ENCODE data around the gene FUBP1. TPM values are rescaled to one million over a fixed set of nuclear protein-coding genes. Genes with fewer than 3 reads are reported as not detected.
"Not testable (repeated sequence)": the region's sequence is repeated elsewhere in the genome, so short reads cannot be mapped to it uniquely, and the experiment has no call there.

Gene FUBP1
- polyA plus RNA-seq, 1 donor: 224 TPM

- no peak overlapping the region for H3K27ac ChIP-seq (ENCODE audit: low read length)
- WGBS (ENCODE audit: insufficient coverage, low lambda C conversion rate): 90% methylated on average over 2 of the region's 2 CpGs
- no peak overlapping the region for H3K4me3 ChIP-seq (ENCODE audit: low read length)
- H3K36me3 ChIP-seq (ENCODE audit: control insufficient read depth, insufficient read depth, low read length): peaks cover 6% of the 10 kb centered on the region
- no peaks in the 10 kb centered on the region for H3K4me1 ChIP-seq (ENCODE audit: control insufficient read depth, insufficient read depth, low read length)
- no peaks in the 10 kb centered on the region for H3K27me3 ChIP-seq (ENCODE audit: control insufficient read depth, insufficient read depth, low read length)
- H3K9me3 ChIP-seq (ENCODE audit: control insufficient read depth, low read depth, low read length): no peaks in the 10 kb centered on the region
- DNase-seq: no peak
Observed at GRCh38 chr1:77925956-77926355, 52.9 kb downstream of the FUBP1 start.

GRCh38 chr1:77925518-77925917, 53.4 kb downstream of the FUBP1 start:
- Histone ChIP-seq H3K4me3 (ENCODE audit: low read length) (no peak overlapping the region), H3K27me3 (ENCODE audit: control insufficient read depth, insufficient read depth, low read length) (no peaks in the 10 kb centered on the region), H3K36me3 (ENCODE audit: control insufficient read depth, insufficient read depth, low read length) (peaks cover 2% of the 10 kb centered on the region), H3K27ac (ENCODE audit: low read length) (no peak overlapping the region), H3K4me1 (ENCODE audit: control insufficient read depth, insufficient read depth, low read length) (no peaks in the 10 kb centered on the region), H3K9me3 (ENCODE audit: control insufficient read depth, low read depth, low read length) (no peaks in the 10 kb centered on the region)
- DNase-seq: no peak
- WGBS (ENCODE audit: insufficient coverage, low lambda C conversion rate): 83% methylated on average over 1 of the region's 1 CpG

GRCh38 chr1:77918918-77919317, 60.0 kb downstream of the FUBP1 start:
- H3K36me3 ChIP-seq (ENCODE audit: control insufficient read depth, insufficient read depth, low read length): not testable (repeated sequence)
- no CpG with 5 or more reads among the region's 5 CpGs for WGBS (ENCODE audit: insufficient coverage, low lambda C conversion rate)

GRCh38 chr1:77910116-77910515, 68.8 kb downstream of the FUBP1 start:
- Histone ChIP-seq H3K4me3 (ENCODE audit: low read length) (no peak overlapping the region), H3K27me3 (ENCODE audit: control insufficient read depth, insufficient read depth, low read length) (no peaks in the 10 kb centered on the region), H3K36me3 (ENCODE audit: control insufficient read depth, insufficient read depth, low read length) (no peaks in the 10 kb centered on the region), H3K4me1 (ENCODE audit: control insufficient read depth, insufficient read depth, low read length) (no peaks in the 10 kb centered on the region), H3K27ac (ENCODE audit: low read length) (no peak overlapping the region), H3K9me3 (ENCODE audit: control insufficient read depth, low read depth, low read length) (no peaks in the 10 kb centered on the region)
- WGBS (ENCODE audit: insufficient coverage, low lambda C conversion rate): no CpG with 5 or more reads among the region's 4 CpGs
- DNase-seq: no peak

More at GRCh38 chr1:77918918-77919317, 60.0 kb downstream of the FUBP1 start:
- not testable (repeated sequence) for H3K9me3 ChIP-seq (ENCODE audit: control insufficient read depth, low read depth, low read length); H3K27ac ChIP-seq (ENCODE audit: low read length); H3K4me1 ChIP-seq (ENCODE audit: control insufficient read depth, insufficient read depth, low read length); H3K4me3 ChIP-seq (ENCODE audit: low read length); H3K27me3 ChIP-seq (ENCODE audit: control insufficient read depth, insufficient read depth, low read length); DNase-seq

- H3K9me3 ChIP-seq (ENCODE audit: control insufficient read depth, low read depth, low read length): no peaks in the 10 kb centered on the region
- WGBS (ENCODE audit: insufficient coverage, low lambda C conversion rate): no CpG with 5 or more reads among the region's 1 CpG
- H3K36me3 ChIP-seq (ENCODE audit: control insufficient read depth, insufficient read depth, low read length): no peaks in the 10 kb centered on the region
- DNase-seq: no peak
- no peaks in the 10 kb centered on the region for H3K4me1 ChIP-seq (ENCODE audit: control insufficient read depth, insufficient read depth, low read length)
- no peak overlapping the region for H3K4me3 ChIP-seq (ENCODE audit: low read length)
- no peaks in the 10 kb centered on the region for H3K27me3 ChIP-seq (ENCODE audit: control insufficient read depth, insufficient read depth, low read length)
- no peak overlapping the region for H3K27ac ChIP-seq (ENCODE audit: low read length)
Observed at GRCh38 chr1:77906624-77907023, 72.2 kb downstream of the FUBP1 start.

- no peak for DNase-seq
- Histone ChIP-seq H3K4me1 (ENCODE audit: control insufficient read depth, insufficient read depth, low read length) (no peaks in the 10 kb centered on the region), H3K27ac (ENCODE audit: low read length) (no peak overlapping the region), H3K4me3 (ENCODE audit: low read length) (no peak overlapping the region), H3K9me3 (ENCODE audit: control insufficient read depth, low read depth, low read length) (no peaks in the 10 kb centered on the region), H3K27me3 (ENCODE audit: control insufficient read depth, insufficient read depth, low read length) (no peaks in the 10 kb centered on the region), H3K36me3 (ENCODE audit: control insufficient read depth, insufficient read depth, low read length) (no peaks in the 10 kb centered on the region)
- 100% methylated on average over 1 of the region's 2 CpGs for WGBS (ENCODE audit: insufficient coverage, low lambda C conversion rate)
Observed at GRCh38 chr1:77906019-77906545, 72.8 kb downstream of the FUBP1 start.

- H3K4me3 ChIP-seq (ENCODE audit: low read length): no peak overlapping the region
- no peak overlapping the region for H3K27ac ChIP-seq (ENCODE audit: low read length)
- no peak for DNase-seq
- H3K36me3 ChIP-seq (ENCODE audit: control insufficient read depth, insufficient read depth, low read length): no peaks in the 10 kb centered on the region
- no peaks in the 10 kb centered on the region for H3K9me3 ChIP-seq (ENCODE audit: control insufficient read depth, low read depth, low read length)
- no CpG with 5 or more reads among the region's 1 CpG for WGBS (ENCODE audit: insufficient coverage, low lambda C conversion rate)
- no peaks in the 10 kb centered on the region for H3K4me1 ChIP-seq (ENCODE audit: control insufficient read depth, insufficient read depth, low read length)
- H3K27me3 ChIP-seq (ENCODE audit: control insufficient read depth, insufficient read depth, low read length): no peaks in the 10 kb centered on the region
Observed at GRCh38 chr1:77905603-77906002, 73.3 kb downstream of the FUBP1 start.

GRCh38 chr1:77900687-77901293, 78.1 kb downstream of the FUBP1 start:
- Histone ChIP-seq H3K9me3 (ENCODE audit: control insufficient read depth, low read depth, low read length) (no peaks in the 10 kb centered on the region), H3K36me3 (ENCODE audit: control insufficient read depth, insufficient read depth, low read length) (no peaks in the 10 kb centered on the region), H3K4me1 (ENCODE audit: control insufficient read depth, insufficient read depth, low read length) (no peaks in the 10 kb centered on the region), H3K27me3 (ENCODE audit: control insufficient read depth, insufficient read depth, low read length) (no peaks in the 10 kb centered on the region), H3K27ac (ENCODE audit: low read length) (no peak overlapping the region), H3K4me3 (ENCODE audit: low read length) (no peak overlapping the region)
- DNase-seq: peak; percentile 16 to 49
- WGBS (ENCODE audit: insufficient coverage, low lambda C conversion rate): 36% methylated on average over 2 of the region's 4 CpGs

GRCh38 chr1:77899647-77900320, 79.1 kb downstream of the FUBP1 start:
- Histone ChIP-seq H3K4me1 (ENCODE audit: control insufficient read depth, insufficient read depth, low read length) (no peaks in the 10 kb centered on the region), H3K27me3 (ENCODE audit: control insufficient read depth, insufficient read depth, low read length) (no peaks in the 10 kb centered on the region), H3K4me3 (ENCODE audit: low read length) (no peak overlapping the region), H3K27ac (ENCODE audit: low read length) (no peak overlapping the region), H3K9me3 (ENCODE audit: control insufficient read depth, low read depth, low read length) (no peaks in the 10 kb centered on the region), H3K36me3 (ENCODE audit: control insufficient read depth, insufficient read depth, low read length) (no peaks in the 10 kb centered on the region)
- no peak for DNase-seq
- WGBS (ENCODE audit: insufficient coverage, low lambda C conversion rate): 100% methylated on average over 1 of the region's 4 CpGs

Measured in large intestine (tissue), 3 donors.